Smooth muscle cell (in vitro differentiated cells): ENCODE data around the gene GRM7. TPM values are rescaled to one million over a fixed set of nuclear protein-coding genes. Genes with fewer than 3 reads are reported as not detected.

Experiments
- DNase-seq: peaks from one replicate; lab custom pipeline; 2025; ENCODE audit not compliant: unreplicated experiment; lab: John Stamatoyannopoulos, UW
- H2AFZ ChIP-seq: fragments of 200-600 bp; sonication (generic); 2 replicates; pipeline ENCODE4 v1.6.0; 2016; ENCODE audit warnings: antibody characterized with exemption, low read depth, mild to moderate bottlenecking
- H3F3A ChIP-seq: fragments of 200-600 bp; sonication (generic); 2 replicates; pipeline ENCODE4 v1.6.0; 2017; ENCODE audit warnings: antibody characterized with exemption, low read depth
- H3K27ac ChIP-seq: fragments of 200-600 bp; sonication (generic); 2 replicates; pipeline ENCODE4 v1.5.1; 2016; ENCODE audit warnings: low read depth, mild to moderate bottlenecking
- H3K27me3 ChIP-seq: fragments of 200-600 bp; sonication (generic); 2 replicates; pipeline ENCODE4 v1.6.1; 2016; ENCODE audit warnings: low read depth, mild to moderate bottlenecking
- H3K36me3 ChIP-seq: fragments of 200-600 bp; sonication (generic); 2 replicates; pipeline ENCODE4 v1.5.1; 2016; ENCODE audit warnings: low read depth
- H3K4me1 ChIP-seq: fragments of 200-600 bp; sonication (generic); 2 replicates; pipeline ENCODE4 v1.5.1; 2016; ENCODE audit warnings: low read depth
- H3K4me2 ChIP-seq: fragments of 200-600 bp; sonication (generic); 2 replicates; pipeline ENCODE4 v1.6.0; 2016; ENCODE audit warnings: mild to moderate bottlenecking
- H3K4me3 ChIP-seq: fragments of 200-600 bp; sonication (generic); 2 replicates; pipeline ENCODE4 v1.5.1; 2016; ENCODE audit warnings: mild to moderate bottlenecking
- H3K79me2 ChIP-seq: fragments of 200-600 bp; sonication (generic); 2 replicates; pipeline ENCODE4 v1.6.0; 2016; ENCODE audit warnings: low read depth, mild to moderate bottlenecking
- H3K9ac ChIP-seq: fragments of 200-600 bp; sonication (generic); 2 replicates; pipeline ENCODE4 v1.6.0; 2016; ENCODE audit warnings: low read depth
- H3K9me3 ChIP-seq: fragments of 200-600 bp; sonication (generic); replicated peaks from 2 replicates; pipeline ENCODE4 v1.5.1; 2016; ENCODE audit warnings: low read depth
- H4K20me1 ChIP-seq: fragments of 200-600 bp; sonication (generic); 2 replicates; pipeline ENCODE4 v1.6.0; 2016; ENCODE audit warnings: low read depth
- CTCF ChIP-seq: fragments of 200-600 bp; sonication (generic); IDR thresholded peaks from 2 replicates; pipeline ENCODE4 v1.5.1; 2017; ENCODE audit warnings: borderline replicate concordance, mild to moderate bottlenecking, antibody characterized with exemption; ENCODE audit not compliant: insufficient read depth, poor library complexity, severe bottlenecking
- WGBS: methylation state at CpG from one replicate; pipeline ENCODE4 v1.1.7; 2016; ENCODE audit warnings: low lambda C conversion rate; 5-methylcytosine and 5-hydroxymethylcytosine counted together
- polyA plus RNA-seq: library from polyadenylated mRNA; unstranded; fragments of >200 nt; fragmentation: Nextera tagmentation; extraction: Ambion mirVana; gene quantifications from 2 replicates; pipeline ENCODE4 v1.2.1, GENCODE V29; 2016
- total RNA-seq: library from RNA; depleted of rRNA; stranded (reverse); fragments of >200 nt; gene quantifications from 2 replicates; pipeline ENCODE4 v1.2.3, GENCODE V29; 2014

GRM7 gene
- total and polyA plus RNA-seq, 2 experiments from 2014 or later, result not detected

DNA sequence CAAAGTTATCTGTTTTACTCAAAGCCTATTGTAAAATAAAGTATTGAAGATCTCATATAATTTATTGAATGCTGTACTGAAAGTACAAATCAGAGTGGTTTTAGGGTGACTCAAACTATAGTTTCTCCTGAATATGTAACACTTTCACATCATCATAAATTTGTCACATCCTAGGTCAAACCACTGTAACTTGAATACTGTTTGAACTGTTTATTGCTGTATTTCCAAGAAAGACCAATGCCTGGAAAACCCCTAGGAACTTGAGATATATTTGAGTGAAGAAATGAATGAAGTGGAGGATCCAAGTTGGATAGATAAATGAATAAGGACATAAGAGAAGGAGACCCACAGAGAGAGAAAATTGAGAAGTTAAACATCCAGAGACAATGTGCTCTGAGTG lies 348.2 kb downstream of the GRM7 start:
- Histone ChIP-seq H3K4me1 (no peaks in the 10 kb centered on the region), H3K4me2 (no peak overlapping the region), H4K20me1 (no peaks in the 10 kb centered on the region), H2AFZ (no peak overlapping the region), H3F3A (no peaks in the 10 kb centered on the region), H3K9me3 (no peaks in the 10 kb centered on the region), H3K27ac (no peak overlapping the region), H3K79me2 (no peaks in the 10 kb centered on the region), H3K27me3 (no peaks in the 10 kb centered on the region), H3K9ac (no peak overlapping the region), H3K4me3 (no peak overlapping the region), H3K36me3 (no peaks in the 10 kb centered on the region)
- DNase-seq, result no peak
- TF ChIP-seq CTCF, result no peak

GRCh38 chr3:7211740-7212139 lies 350.8 kb downstream of the GRM7 start:
- no peak overlapping the region for H3K27ac ChIP-seq
- no peak for DNase-seq
- 81% methylated on average over 5 of the region's 5 CpGs for WGBS
- no peaks in the 10 kb centered on the region for H3K79me2 ChIP-seq
- no peak overlapping the region for H3K4me3 ChIP-seq
- H4K20me1 ChIP-seq, result no peaks in the 10 kb centered on the region
- H2AFZ ChIP-seq, result no peak overlapping the region
- H3K9ac ChIP-seq, result no peak overlapping the region
- no peak for TF ChIP-seq CTCF
- no peaks in the 10 kb centered on the region for H3F3A ChIP-seq
- no peaks in the 10 kb centered on the region for H3K9me3 ChIP-seq
- no peaks in the 10 kb centered on the region for H3K36me3 ChIP-seq
- no peaks in the 10 kb centered on the region for H3K4me1 ChIP-seq
- H3K4me2 ChIP-seq, result no peak overlapping the region
- H3K27me3 ChIP-seq, result no peaks in the 10 kb centered on the region

GRCh38 chr3:7215706-7216105 lies 354.8 kb downstream of the GRM7 start:
- Histone ChIP-seq H3K9me3 (no peaks in the 10 kb centered on the region), H2AFZ (no peak overlapping the region), H3F3A (no peaks in the 10 kb centered on the region), H3K4me3 (no peak overlapping the region), H3K27me3 (no peaks in the 10 kb centered on the region), H4K20me1 (no peaks in the 10 kb centered on the region), H3K27ac (no peak overlapping the region), H3K9ac (no peak overlapping the region), H3K4me1 (no peaks in the 10 kb centered on the region), H3K36me3 (no peaks in the 10 kb centered on the region), H3K4me2 (no peak overlapping the region), H3K79me2 (no peaks in the 10 kb centered on the region)
- no peak for DNase-seq
- TF ChIP-seq CTCF, result no peak
- WGBS, result 95% methylated on average over 3 of the region's 3 CpGs

DNA sequence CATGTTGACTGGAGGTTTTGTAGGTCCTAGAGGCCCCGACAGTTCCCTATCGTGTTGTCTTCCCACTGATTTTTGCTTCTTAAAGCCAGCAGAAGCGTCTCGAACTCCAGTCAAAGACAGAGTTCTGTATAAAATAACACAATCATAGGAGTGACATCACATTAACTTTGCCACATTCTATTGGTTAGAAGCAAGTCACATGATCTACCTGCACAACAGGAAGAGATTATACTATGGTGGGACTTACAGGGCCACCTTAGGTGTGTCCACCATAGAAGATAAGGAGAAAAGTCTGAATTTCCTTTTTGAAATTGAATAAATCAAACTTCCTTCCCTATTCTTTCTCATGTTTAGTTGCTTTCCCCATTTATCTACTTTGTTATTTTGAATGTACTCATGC lies 365.5 kb downstream of the GRM7 start:
- no peaks in the 10 kb centered on the region for H4K20me1 ChIP-seq
- no peaks in the 10 kb centered on the region for H3K79me2 ChIP-seq
- H3K9me3 ChIP-seq, result no peaks in the 10 kb centered on the region
- no peaks in the 10 kb centered on the region for H3K36me3 ChIP-seq
- no peak overlapping the region for H3K9ac ChIP-seq
- H2AFZ ChIP-seq, result no peak overlapping the region
- no peak for DNase-seq
- no peak overlapping the region for H3K4me2 ChIP-seq
- H3K27me3 ChIP-seq, result no peaks in the 10 kb centered on the region
- H3K4me3 ChIP-seq, result no peak overlapping the region
- no peak overlapping the region for H3K27ac ChIP-seq
- no peaks in the 10 kb centered on the region for H3F3A ChIP-seq
- WGBS, result 97% methylated on average over 4 of the region's 4 CpGs
- TF ChIP-seq CTCF, result no peak
- no peaks in the 10 kb centered on the region for H3K4me1 ChIP-seq
